Activated naive CD8-positive, alpha-beta T cell treated with anti-CD3 and anti-CD28 coated beads, Interleukin-2, amount 50 U/mL, for 16 hours (primary cell): ENCODE measurements around the gene HMMR.
A peak's percentile ranks its signal among the peaks of the same experiment; 100 is the strongest.

Source experiments
- DNase-seq: peaks from one replicate; pipeline ENCODE4 v3.0.0-alpha.2; 2020; ENCODE audit warnings: low read depth, low spot score

Gene HMMR

GRCh38 chr5:163458778-163459385 is 1.6 kb upstream of the HMMR start:
- DNase-seq = no peak

GRCh38 chr5:163459462-163459818 is 992 bp upstream of the HMMR start:
- DNase-seq = no peak

DNA sequence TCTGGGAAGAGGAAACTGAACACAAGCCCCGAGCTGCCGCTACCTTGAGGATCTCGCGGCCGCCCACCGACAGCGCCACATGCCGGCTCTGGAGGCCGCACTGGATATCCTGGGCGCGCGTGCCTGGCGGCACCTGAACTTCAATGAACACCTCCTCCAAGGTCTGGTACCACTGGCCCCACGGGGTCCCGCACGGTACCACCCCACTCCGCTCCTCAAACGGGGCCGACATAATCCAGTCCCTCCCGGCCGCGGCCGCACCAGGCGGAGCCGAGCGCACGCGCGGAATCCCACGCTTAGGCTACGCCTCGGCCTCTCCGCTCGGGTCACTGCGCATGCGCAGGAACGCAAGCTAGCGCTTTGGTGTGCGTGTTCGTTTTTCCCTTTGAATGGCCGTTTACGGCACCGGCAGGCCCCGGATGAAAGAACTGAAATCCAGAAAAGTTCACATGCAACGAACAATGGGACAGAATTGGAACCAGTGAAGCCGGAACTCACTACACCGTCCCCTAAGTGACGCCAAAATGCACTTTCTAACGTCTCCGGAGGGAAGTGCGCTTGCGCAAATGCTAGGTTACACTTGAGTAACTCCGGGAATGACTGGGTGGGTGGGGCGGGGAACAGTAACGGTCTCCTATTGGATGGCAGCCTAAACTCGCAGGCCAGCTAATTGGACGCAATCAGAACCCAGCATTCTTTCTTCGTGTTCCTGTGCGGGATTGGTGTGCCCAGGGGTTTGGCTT is 442 bp upstream of the HMMR start, which contains the start of gene NUDCD2:
TSS of gene NUDCD2 (minus strand) at position 284 of the 743 bp plus-strand sequence. CDS start at position 232, 52 bp downstream.
- DNase-seq = peak; percentile 86

- no peak for DNase-seq
Observed at GRCh38 chr5:163463063-163463435, 2.6 kb downstream of the HMMR start.

DNA sequence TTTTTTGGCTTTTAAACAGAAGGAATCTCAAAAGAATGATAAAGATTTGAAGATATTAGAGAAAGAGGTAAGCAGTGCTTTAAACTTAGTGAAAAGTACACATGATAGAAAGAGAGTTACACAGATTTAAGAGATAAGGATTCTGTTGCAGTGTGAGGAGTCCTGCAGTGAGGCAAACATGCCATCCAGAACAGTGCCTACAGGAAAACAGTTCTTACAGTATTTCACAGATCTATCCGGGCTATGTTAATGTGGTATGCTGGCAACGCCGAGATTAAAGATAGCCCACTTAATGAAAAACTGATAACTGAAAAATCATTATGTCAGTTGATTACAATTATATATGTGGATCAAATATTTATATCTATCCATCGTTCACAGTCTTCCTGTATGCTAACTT is 7.2 kb downstream of the HMMR start:
- no peak for DNase-seq

DNA sequence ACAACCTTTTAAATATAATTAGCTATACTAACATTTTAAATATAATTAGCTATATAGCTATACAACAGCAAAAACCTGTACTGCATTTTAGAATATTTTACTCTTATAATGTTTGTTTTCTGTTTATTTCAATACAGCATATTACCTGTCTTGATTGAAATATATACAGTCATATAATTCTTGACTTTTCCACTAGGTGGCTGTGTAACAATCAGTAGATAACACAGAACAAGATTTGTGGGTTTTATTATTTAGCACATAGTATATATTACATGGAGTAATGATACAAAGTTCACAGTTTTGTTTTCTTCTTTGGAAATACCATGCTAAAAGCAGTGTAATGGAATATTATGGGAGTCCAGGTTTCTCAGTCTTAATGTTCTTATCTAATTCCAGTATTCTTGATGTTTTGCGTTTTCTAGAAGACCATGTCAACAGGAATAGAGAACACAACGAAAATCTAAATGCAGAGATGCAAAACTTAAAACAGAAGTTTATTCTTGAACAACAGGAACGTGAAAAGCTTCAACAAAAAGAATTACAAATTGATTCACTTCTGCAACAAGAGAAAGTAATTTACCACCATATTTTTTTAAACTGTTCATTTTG is 13.3 kb downstream of the HMMR start:
- no peak for DNase-seq

DNA sequence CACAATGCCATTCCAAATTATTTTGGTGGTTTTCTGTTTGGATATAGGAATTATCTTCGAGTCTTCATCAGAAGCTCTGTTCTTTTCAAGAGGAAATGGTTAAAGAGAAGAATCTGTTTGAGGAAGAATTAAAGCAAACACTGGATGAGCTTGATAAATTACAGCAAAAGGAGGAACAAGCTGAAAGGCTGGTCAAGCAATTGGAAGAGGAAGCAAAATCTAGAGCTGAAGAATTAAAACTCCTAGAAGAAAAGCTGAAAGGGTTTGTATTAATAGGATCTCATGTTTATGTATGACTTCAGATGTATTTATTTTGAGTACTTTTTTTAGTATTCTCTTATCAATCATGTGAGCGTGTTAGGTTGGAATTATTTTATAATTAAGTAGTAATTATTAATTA is 15.0 kb downstream of the HMMR start:
- no peak for DNase-seq

GRCh38 chr5:163478126-163478981 is 17.9 kb downstream of the HMMR start:
- DNase-seq = no peak

- DNase-seq = no peak
Observed at GRCh38 chr5:163478982-163479271, 18.5 kb downstream of the HMMR start.

DNA sequence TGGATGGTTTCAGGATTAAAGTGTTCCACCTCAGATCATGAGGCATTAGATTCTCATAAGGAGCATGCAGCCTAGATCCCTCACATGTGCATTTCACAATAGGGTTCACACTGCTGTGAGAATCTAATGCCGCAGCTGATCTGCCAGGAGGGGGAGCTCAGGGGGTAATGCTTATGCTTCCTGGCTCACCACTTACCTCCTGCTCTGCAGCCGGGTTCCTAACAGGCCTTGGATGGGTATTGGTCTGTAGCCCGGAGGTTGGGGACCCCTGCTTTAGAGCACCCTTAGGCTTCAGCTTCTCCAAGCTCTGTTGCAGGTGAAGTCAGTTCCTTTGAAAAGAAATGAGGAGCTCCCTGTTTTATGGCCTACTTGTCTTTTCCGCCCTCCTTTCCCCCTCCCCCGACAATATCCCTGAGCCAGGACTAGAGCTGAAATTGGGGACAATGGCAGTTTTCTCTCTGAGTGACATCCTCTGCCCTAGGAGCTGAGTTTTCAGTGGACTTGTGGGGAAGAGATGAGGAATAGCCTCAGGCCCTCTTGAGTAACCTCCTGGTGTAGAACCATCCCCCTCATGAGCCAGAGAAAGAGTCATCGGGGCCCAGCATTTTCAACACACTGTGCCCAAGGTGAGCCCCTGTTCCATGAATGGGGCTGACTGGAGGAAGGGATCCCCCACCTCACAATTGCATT is 28.8 kb downstream of the HMMR start:
- DNase-seq = no peak

- DNase-seq = no peak
Observed at GRCh38 chr5:163489745-163490075, 29.3 kb downstream of the HMMR start.

- DNase-seq = no peak
Observed at GRCh38 chr5:163496286-163496685, 35.9 kb downstream of the HMMR start.

DNA sequence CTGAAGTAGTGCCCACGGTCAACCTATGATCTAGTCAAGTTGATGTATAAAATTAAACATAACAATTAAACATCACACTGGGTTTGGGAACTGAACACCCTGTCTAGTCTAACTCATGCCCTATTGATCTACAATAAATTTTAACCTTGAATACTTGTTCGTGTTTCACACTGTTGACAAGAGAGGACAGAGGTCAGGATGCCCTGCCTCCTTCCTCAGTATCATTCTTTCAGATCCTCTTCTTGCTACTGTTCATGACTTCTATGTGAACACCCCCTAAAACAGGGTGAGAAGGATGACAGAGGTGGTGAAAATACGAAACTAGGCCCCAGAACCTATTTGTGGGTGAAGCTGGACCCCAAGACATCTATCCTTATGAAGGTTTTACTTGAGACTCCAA is 36.9 kb downstream of the HMMR start:
- no peak for DNase-seq

GRCh38 chr5:163498886-163499285 is 38.5 kb downstream of the HMMR start:
- no peak for DNase-seq

DNA sequence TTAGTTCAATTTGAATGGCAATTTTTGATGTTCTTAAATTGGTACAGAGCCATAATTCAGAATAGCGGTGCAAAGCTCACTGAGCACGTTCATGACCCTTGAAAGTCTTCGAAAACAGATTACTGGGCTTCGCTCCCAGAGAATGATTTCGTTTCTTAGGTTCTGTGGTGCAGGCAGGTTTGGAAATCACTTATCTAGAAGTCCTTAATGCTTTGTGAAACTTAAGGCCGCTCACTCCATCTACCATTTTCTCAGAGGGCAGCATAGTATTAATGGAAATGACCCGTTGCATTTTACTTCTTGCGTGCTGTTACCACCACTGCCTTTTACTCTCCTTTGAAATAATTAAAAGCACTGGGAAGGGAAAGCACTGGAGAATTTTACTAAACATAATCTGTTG is 42.1 kb downstream of the HMMR start:
- no peak for DNase-seq

DNA sequence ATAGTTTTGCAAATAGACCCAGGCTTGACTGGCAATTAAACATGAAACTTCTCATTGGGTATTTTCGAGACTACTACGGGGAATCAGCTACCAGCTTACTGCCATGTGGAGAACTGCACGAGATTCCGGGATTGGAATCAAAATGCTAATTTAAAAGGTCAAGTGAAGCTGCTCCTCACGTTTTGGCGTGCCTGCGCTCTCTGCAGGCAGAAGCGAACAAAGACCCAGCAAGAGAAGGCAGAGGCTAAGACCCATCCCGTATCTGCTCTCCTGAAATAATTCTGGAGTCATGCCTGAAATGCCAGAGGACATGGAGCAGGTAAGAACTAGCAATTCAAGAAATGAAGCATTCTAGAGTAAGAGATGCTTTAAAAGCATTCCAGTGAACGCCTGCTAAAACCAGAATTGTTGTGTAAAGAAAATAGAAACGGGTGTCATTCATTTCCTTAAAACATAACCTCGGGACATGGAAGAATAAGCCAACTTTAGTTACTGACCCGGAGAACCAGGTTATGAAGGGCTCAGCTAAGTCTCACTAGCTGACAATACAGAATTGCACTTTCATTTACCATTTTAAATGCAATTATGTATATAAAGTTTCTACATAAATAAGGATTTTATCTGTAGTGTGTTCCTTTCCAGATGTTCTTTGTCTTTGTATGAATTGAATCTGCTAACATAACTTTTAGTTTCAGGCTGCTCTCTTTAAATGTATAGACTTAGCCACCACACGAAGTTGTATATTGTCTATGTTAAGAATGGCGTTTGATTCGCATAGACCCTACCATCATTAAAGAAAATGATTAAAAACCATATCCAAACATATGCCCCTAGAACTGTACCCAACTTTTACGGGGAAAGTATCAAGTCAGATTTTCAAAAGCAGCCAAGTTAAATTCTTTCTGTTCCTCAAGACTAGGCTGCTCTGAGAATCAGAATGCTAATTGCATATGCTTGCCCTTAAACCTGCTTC is 43.0 kb downstream of the HMMR start:
- DNase-seq = no peak

DNA sequence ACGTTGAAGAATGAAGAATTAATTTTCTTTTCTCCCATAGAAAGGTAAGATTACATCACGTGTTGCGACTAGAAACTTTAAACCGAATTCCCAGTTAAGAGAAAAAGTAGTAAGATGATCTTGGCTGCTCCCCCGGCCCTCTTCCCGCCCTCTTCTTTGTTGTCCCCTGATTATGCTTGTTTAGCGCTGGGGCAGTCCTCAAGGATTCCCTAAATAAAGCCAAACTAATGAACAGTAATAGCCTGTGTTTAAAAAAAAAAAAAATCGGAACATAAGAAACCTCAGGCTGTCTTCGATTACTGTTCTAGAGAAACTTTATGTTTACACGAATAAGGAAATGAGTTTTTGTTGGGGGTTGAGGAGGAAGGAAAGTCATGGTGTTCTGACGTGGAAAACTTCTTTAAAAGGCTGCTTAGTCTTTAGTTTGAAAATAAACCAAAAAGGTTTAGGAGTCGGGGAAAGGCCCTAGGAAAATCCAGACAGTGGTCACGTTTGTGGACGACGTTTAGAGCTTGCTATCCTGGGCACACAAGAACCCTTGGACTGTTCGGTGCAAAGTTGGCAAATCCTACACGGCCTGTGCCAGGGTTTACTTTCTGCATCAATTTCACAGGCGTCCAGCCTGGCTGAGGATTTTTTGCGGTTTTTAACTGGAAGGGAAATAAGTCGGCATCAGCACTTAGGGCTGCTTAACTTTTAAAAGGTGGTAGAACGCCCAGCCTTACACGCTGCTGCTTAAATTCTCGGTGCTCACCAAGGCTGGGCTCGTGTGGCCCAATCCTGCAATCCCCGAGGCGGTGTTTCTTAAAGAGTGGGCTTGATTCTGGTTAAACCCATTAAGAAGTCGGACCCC is 43.9 kb downstream of the HMMR start:
- no peak for DNase-seq

- DNase-seq = no peak
Observed at GRCh38 chr5:163505049-163505367, 44.6 kb downstream of the HMMR start.

GRCh38 chr5:163505368-163506094 is 45.1 kb downstream of the HMMR start, which contains the start of gene MAT2B:
MAT2B (plus strand) TSS chr5:163505619; CDS start chr5:163505687, 68 bp downstream.
- peak; percentile 93 for DNase-seq
